OCI-LY3 (cell line): ENCODE results near the gene DFFA.

Experiments used
- EZH2phosphoT487 ChIP-seq: fragments of 200-600 bp; shearing (Covaris generic); IDR thresholded peaks from 2 replicates; pipeline ENCODE4 v1.6.1; 2018; ENCODE audit warnings: antibody characterized with exemption, mixed run types, low read depth
- TF ChIP-seq, protein P1 (sequence below): fragments of 200-600, 300-600 bp; sonication (generic); IDR thresholded peaks from 2 replicates; pipeline ENCODE4 v1.5.1; 2014; ENCODE audit warnings: antibody characterized with exemption, low read length, low read depth

DNA sequence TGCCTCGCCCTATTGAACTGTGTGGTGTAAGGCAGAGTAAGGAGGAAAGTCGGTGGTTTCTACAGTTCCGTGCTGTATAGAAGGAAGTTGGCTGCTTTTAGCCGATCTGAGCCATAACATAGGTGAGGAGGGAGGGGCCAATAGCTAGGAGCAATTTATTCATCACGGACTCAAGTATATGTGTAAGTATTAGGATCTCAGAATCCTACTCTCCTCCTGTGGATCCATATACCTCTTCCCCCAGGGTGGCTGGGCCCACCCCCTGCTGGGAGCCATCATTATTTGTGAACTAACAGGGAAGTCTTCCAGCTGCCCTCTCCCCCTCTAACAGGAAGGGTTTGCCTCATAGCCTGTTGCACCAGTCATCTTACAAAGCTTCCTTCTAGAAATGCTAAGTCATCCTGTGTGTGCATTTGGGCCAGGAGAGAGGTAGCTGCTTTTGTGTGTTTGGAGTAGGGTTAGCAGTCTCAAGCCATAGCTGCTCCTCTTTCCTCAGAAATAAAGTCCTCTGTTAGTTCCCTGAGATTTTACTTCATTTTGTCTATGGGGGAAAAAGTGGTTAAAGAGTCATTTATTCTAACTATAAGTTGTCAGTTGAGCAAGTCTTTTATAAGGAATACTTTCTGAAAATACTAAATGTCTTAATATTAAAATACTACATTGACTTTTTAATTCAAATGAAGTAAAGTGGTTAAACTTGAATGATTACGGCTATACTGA, 57.0 kb downstream of the DFFA start:
- TF ChIP-seq, protein P1, sequence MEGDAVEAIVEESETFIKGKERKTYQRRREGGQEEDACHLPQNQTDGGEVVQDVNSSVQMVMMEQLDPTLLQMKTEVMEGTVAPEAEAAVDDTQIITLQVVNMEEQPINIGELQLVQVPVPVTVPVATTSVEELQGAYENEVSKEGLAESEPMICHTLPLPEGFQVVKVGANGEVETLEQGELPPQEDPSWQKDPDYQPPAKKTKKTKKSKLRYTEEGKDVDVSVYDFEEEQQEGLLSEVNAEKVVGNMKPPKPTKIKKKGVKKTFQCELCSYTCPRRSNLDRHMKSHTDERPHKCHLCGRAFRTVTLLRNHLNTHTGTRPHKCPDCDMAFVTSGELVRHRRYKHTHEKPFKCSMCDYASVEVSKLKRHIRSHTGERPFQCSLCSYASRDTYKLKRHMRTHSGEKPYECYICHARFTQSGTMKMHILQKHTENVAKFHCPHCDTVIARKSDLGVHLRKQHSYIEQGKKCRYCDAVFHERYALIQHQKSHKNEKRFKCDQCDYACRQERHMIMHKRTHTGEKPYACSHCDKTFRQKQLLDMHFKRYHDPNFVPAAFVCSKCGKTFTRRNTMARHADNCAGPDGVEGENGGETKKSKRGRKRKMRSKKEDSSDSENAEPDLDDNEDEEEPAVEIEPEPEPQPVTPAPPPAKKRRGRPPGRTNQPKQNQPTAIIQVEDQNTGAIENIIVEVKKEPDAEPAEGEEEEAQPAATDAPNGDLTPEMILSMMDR, result no peak
- no peak for TF ChIP-seq EZH2phosphoT487
